NCI-H1694 treated with DMSO at 0.1 percent for 48 hours (cell line): Measurements from ENCODE around the gene DYSF.

Experiments used
- DNase-seq: peaks from one replicate; lab custom pipeline; 2025; lab: John Stamatoyannopoulos, UW

The DYSF gene

DNA sequence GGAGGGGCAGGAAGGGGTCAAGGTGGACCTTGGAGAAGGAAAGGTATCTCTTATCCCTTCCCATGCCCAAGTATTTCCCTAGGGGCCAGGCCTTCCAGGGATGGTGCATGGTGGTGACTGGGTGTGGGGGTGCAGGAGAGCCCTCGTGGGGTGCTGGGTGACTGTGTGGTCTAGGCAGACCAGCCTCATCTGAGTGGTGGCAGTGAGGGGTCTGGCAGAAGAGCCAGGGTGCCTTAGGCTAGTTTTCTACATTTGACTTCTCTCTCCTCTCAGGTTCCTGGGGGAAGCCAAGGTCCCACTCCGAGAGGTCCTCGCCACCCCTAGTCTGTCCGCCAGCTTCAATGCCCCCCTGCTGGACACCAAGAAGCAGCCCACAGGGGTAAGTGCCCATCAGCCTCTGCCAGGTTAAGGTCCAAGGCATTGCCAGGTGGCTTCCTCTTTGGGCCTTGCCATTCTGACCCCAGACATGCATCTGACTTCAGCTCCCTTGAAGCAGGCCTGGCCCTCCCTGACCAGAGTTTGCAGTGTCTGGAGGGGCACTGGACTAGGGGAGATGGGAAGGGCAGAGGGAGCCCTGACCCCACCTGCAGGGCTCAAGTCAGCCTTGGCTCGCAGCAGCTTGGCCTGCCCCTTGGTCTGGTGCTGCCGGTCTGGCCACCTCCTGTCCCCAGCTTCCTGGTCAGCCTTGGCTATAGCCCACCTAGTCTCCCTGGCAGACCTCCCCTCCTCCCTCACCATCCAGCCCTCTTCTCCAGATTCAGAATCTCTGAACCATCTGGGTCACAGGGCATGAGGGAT lies 49.8 kb downstream of the DYSF start:
- DNase-seq: no peak

DNA sequence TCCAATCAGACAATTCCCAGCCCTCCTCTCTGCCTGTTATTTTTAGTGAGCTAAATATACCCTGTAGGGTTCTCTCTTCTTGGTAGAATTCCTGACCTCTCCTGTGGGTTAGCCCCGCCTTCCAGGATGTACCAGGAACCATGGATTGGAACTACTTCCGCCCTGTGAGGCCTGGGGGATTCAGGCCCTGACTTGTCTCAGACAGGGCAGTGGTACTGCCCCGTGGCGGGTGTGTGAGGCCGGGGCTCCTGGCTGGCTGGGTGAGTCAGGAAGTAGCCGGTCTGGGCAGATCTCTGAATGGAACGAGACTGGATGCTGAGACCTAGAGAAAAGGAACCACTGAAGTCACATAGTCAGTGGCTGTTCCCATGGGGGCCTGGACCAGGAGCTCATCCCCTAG lies 50.5 kb downstream of the DYSF start:
- no peak for DNase-seq

- no peak for DNase-seq
Observed at GRCh38 chr2:71504611-71505010, 51.2 kb downstream of the DYSF start.

GRCh38 chr2:71505086-71505769 lies 51.9 kb downstream of the DYSF start:
- peak; percentile 66 for DNase-seq

- no peak for DNase-seq
Observed at GRCh38 chr2:71505770-71506140, 52.4 kb downstream of the DYSF start.

- no peak for DNase-seq
Observed at GRCh38 chr2:71506222-71507153, 53.1 kb downstream of the DYSF start.

DNA sequence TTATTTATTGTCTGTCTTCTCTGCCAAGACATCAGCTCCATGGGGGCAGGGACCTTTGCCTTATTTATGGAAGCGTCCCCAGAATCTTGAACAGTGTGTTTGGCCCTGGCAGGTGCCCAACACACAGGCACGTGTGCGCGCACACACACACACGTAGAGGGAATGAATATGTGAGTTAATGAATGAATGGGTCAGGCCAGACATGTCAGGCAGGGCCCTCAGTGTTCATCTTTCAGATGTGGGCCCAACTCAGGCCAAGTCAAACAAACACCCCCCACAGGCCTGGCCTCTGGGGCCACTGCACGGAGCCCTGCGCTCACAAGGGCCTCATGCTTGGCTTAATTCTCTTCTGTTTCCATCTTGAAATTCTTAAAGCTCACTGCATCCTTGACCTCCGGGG lies 54.1 kb downstream of the DYSF start:
- DNase-seq: no peak

GRCh38 chr2:71510196-71510807 lies 56.9 kb downstream of the DYSF start:
- peak; percentile 47 for DNase-seq

DNA sequence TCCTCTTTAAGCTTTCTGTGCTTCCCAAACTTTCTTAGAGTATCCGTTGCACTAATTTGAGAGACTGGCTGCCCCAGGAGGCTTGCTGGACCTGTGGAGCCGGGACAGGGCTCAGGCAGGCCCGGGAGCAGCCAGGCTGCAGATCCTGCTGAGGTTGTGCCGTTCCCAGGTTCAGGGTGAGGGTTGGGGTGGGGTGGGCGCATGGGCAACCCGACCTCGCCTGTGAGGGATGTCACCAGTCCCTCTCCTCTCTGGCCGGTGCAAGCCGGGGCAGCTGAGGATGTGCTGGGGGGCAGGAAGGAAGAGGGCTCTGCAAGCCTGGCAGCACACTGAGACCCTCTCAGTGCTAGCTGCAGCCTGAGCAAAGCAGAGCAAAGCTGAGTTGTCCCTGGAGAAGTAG lies 57.6 kb downstream of the DYSF start:
- no peak for DNase-seq

- DNase-seq: no peak
Observed at GRCh38 chr2:71511776-71512175, 58.4 kb downstream of the DYSF start.

GRCh38 chr2:71512386-71512785 lies 59.0 kb downstream of the DYSF start:
- DNase-seq: no peak

DNA sequence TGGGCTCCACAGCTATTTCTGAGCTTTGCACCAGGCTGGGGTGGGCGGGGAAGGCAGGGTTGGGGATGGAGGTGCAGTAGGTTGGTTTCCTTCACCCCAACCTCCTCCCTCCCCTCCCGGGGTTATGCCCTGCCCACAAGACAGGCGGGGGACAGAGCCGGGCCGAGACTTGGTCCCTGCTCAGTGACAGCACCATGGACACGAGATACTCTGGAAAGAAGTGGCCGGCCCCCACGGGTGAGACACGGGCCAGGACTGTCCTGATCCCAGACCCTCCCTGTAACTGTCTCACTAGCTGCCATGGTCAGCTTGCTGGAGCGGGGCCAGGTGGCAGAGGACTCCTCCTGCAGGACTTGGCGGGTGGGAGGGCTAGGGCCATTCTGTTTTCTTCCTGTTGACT lies 59.7 kb downstream of the DYSF start:
- DNase-seq: no peak

DNA sequence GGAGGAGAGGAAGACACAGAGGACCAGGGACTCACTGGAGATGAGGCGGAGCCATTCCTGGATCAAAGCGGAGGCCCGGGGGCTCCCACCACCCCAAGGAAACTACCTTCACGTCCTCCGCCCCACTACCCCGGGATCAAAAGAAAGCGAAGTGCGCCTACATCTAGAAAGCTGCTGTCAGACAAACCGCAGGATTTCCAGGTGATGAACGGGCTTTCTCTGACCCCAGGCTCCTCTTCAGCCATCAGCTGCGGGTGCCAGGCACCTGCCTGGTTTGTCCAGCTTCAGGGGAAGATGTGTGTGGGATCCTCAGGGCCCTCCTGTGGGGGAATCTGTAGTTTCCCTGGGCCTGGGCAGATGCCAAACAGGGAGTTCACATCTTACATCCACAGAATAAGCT lies 60.4 kb downstream of the DYSF start:
- no peak for DNase-seq

DNA sequence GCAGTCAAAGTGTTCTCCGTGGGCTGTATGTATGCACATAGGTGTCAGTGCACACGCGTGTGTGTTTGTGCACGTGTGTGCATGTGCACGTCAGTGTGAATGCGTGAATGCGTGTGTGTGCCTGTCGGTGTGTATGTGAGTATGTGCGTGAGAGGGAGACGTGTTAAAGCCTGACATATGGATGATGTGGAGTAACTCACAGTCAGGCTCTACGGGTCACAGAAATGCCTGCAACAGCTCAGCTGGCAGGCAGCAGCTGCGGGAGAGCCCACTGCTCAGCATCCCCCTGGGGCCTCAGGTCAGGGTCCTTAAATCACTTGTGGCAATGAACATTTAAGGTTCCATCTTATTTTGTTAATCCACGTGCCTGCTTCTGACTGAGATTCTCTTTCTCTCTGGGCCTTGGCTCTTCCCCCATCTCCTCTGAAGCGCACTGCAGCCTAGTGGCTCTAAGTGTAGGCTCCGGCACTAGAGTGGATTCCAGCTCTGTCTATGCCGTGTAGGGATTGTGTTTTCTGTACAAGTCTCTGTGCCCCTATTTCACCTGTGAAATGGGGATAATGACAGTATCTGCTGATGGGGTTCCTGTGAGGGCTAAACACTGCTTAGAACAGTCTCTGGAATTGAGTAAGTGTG lies 63.0 kb downstream of the DYSF start:
- no peak for DNase-seq

GRCh38 chr2:71517851-71518250 lies 64.5 kb downstream of the DYSF start:
- DNase-seq: no peak

- no peak for DNase-seq
Observed at GRCh38 chr2:71521436-71521950, 68.1 kb downstream of the DYSF start.

DNA sequence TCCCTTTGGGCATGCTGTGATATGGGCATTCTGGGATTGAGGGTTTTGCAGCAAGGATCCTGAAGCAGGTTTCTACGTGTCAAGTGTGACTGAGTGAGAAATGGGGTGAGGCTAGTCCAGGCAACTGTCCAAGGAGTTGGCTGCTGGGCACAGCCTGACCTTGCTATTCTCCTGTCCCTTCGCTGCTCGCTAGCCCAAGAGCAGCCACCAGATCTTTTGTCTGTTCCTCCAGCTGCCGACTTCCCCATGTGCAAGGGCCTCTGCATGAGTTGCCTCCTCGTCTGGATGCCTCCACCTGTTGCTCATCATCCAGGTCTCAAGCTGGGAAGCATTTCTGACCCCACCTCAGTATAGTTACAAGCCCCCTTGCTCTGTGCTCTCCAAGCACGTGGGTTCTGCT lies 71.1 kb downstream of the DYSF start:
- no peak for DNase-seq

DNA sequence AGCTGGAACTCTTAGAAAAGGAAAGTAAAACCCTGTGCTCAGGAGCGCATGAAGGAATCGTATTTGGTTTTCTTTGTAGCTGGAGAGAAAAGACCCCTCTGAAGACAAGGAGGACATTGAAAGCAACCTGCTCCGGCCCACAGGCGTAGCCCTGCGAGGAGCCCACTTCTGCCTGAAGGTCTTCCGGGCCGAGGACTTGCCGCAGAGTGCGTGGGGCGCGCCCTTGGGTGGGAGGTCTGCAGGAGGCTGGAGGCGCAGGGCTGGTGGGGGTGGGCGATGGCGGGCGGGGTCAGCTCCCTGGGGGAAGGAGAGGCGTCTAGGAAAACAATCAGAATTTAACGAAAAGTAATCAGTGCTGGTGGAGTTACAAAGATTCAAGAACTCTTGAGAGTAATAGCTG lies 72.8 kb downstream of the DYSF start:
- DNase-seq: no peak

DNA sequence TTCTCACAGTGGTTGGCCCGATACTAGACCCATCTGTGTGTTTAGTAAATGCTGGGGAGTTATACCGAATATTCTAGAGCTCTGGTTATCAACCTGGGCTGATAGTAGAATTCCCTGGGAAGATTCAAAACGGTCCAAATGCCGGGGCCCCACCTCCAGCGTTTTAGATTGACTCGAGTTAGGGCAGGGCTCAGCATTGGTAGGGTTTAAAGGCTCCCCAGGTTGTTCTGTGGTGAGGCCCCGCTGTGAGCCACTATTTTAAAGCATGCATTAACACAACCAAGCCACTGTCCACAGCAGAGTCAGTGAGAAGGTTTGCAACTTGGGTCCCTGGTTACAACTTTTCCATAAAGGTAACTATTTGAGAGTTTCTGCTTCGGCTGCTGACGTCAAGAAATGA lies 73.6 kb downstream of the DYSF start:
- DNase-seq: no peak

- no peak for DNase-seq
Observed at GRCh38 chr2:71528131-71528591, 74.8 kb downstream of the DYSF start.

DNA sequence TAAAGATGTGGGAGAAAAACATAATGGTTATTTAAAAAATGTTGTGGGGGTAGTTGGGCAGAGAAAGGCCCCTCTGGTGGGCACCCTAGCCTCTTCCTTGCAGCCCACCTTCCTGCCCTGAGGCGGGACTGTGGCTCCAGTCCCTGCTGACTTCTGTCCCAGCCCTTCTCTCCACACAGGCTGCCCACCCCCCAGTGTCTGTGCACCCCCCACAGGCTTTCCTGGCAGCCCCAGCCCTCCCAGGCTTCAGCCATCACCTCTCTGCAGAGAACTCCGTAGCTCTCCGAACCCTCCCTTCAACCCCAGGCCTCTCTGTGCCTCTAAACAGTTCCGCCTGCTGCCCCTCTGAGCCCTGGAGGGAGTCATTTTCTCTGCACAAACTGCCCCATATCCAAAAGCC lies 75.4 kb downstream of the DYSF start:
- DNase-seq: no peak
